Endothelial cell (in vitro differentiated cells): Measurements from ENCODE around the gene MACROD2. TPM values are rescaled to one million over a fixed set of nuclear protein-coding genes. Genes with fewer than 3 reads are reported as not detected.

ENCODE experiments used
- DNase-seq: peaks from one replicate; pipeline ENCODE4 v3.0.0; 2021; ENCODE audit warnings: low spot score
- H3K27ac Mint-ChIP-seq: one replicate; pipeline ENCODE4 v1.8.0; 2021; ENCODE audit warnings: mixed read lengths, inconsistent platforms; ENCODE audit not compliant: unreplicated experiment
- H3K27me3 Mint-ChIP-seq: one replicate; pipeline ENCODE4 v1.8.0; 2021; ENCODE audit warnings: mild to moderate bottlenecking, moderate library complexity, mixed read lengths, inconsistent platforms; ENCODE audit not compliant: unreplicated experiment
- H3K36me3 Mint-ChIP-seq: one replicate; pipeline ENCODE4 v1.8.0; 2021; ENCODE audit warnings: mild to moderate bottlenecking, low read depth, mixed read lengths, inconsistent platforms; ENCODE audit not compliant: unreplicated experiment
- H3K4me1 Mint-ChIP-seq: one replicate; pipeline ENCODE4 v1.8.0; 2021; ENCODE audit warnings: mild to moderate bottlenecking, mixed read lengths, inconsistent platforms; ENCODE audit not compliant: unreplicated experiment
- H3K4me3 Mint-ChIP-seq: one replicate; pipeline ENCODE4 v1.8.0; 2021; ENCODE audit warnings: mild to moderate bottlenecking, mixed read lengths, inconsistent platforms; ENCODE audit not compliant: unreplicated experiment
- H3K9me3 Mint-ChIP-seq: one replicate; pipeline ENCODE4 v1.8.0; 2021; ENCODE audit warnings: mixed read lengths, inconsistent platforms; ENCODE audit not compliant: unreplicated experiment
- CTCF ChIP-seq: fragments of 200-600 bp; sonication (generic); IDR thresholded peaks from one replicate; pipeline ENCODE4 v1.5.0; 2021; ENCODE audit warnings: antibody characterized with exemption; ENCODE audit not compliant: unreplicated experiment
- total RNA-seq: library from RNA; stranded (reverse); fragmentation: NEBNext Ultra II Directional; extraction: Animal tissue kit (Norgen Biotek cat#: 25700); gene quantifications from one replicate; pipeline ENCODE4 v1.2.1, GENCODE V29; 2021; ENCODE audit not compliant: unreplicated experiment

MACROD2 gene
- total RNA-seq, 1 donor from 2014 or later = 6.4 TPM

- H3K27me3 Mint-ChIP-seq = no peaks in the 10 kb centered on the region
- DNase-seq = no peak
Measured at GRCh38 chr20:14478126-14478525, 482.8 kb downstream of the MACROD2 start.

GRCh38 chr20:14481863-14482262 is 486.5 kb downstream of the MACROD2 start:
- H3K4me1 Mint-ChIP-seq = no peaks in the 10 kb centered on the region
- no peaks in the 10 kb centered on the region for H3K36me3 Mint-ChIP-seq
- no peaks in the 10 kb centered on the region for H3K9me3 Mint-ChIP-seq
- H3K27ac Mint-ChIP-seq = no peak overlapping the region
- H3K27me3 Mint-ChIP-seq = peaks cover 1% of the 10 kb centered on the region
- H3K4me3 Mint-ChIP-seq = no peak overlapping the region
- no peak for TF ChIP-seq CTCF
- DNase-seq = no peak

More at GRCh38 chr20:14478126-14478525, 482.8 kb downstream of the MACROD2 start:
- Mint-ChIP-seq H3K9me3 (no peaks in the 10 kb centered on the region), H3K4me3 (no peak overlapping the region), H3K27ac (no peak overlapping the region), H3K36me3 (no peaks in the 10 kb centered on the region), H3K4me1 (no peaks in the 10 kb centered on the region)
- no peak for TF ChIP-seq CTCF

GRCh38 chr20:14488212-14488611 is 492.9 kb downstream of the MACROD2 start:
- no peak for TF ChIP-seq CTCF
- Mint-ChIP-seq H3K4me1 (no peaks in the 10 kb centered on the region), H3K9me3 (no peaks in the 10 kb centered on the region), H3K4me3 (no peak overlapping the region), H3K36me3 (no peaks in the 10 kb centered on the region), H3K27me3 (peaks cover 1% of the 10 kb centered on the region), H3K27ac (no peak overlapping the region)
- DNase-seq = no peak

- H3K27me3 Mint-ChIP-seq = peaks cover 1% of the 10 kb centered on the region
- no peak overlapping the region for H3K27ac Mint-ChIP-seq
- H3K36me3 Mint-ChIP-seq = no peaks in the 10 kb centered on the region
- no peak for TF ChIP-seq CTCF
- H3K9me3 Mint-ChIP-seq = no peaks in the 10 kb centered on the region
- H3K4me3 Mint-ChIP-seq = no peak overlapping the region
- DNase-seq = no peak
- no peaks in the 10 kb centered on the region for H3K4me1 Mint-ChIP-seq
Measured at GRCh38 chr20:14488756-14489479, 493.6 kb downstream of the MACROD2 start.

- no peaks in the 10 kb centered on the region for H3K27me3 Mint-ChIP-seq
- no peak overlapping the region for H3K4me3 Mint-ChIP-seq
- H3K36me3 Mint-ChIP-seq = no peaks in the 10 kb centered on the region
- TF ChIP-seq CTCF = no peak
- H3K27ac Mint-ChIP-seq = no peak overlapping the region
- no peaks in the 10 kb centered on the region for H3K9me3 Mint-ChIP-seq
- no peak for DNase-seq
- no peaks in the 10 kb centered on the region for H3K4me1 Mint-ChIP-seq
Measured at GRCh38 chr20:14489544-14489943, 494.2 kb downstream of the MACROD2 start.
